ENCODE data around the gene CCL25.
"Not testable (repeated sequence)": the region's sequence is repeated elsewhere in the genome, so short reads cannot be mapped to it uniquely, and the experiment has no call there.

The CCL25 gene

GRCh38 chr19:8087876-8088275, 35.3 kb downstream of the CCL25 start:
- DNase-seq: no peak

GRCh38 chr19:8088752-8089663, 36.4 kb downstream of the CCL25 start:
- DNase-seq: no peak

- no peak for DNase-seq
These were observed 37.4 kb downstream of the CCL25 start for GRCh38 chr19:8089664-8090601.

- DNase-seq: no peak
These were observed 38.4 kb downstream of the CCL25 start for GRCh38 chr19:8090950-8091349.

- no peak for DNase-seq
These were observed 41.2 kb downstream of the CCL25 start for GRCh38 chr19:8093740-8094139.

GRCh38 chr19:8094336-8094735, 41.8 kb downstream of the CCL25 start:
- DNase-seq: no peak

GRCh38 chr19:8095354-8095886, 42.9 kb downstream of the CCL25 start:
- no peak for DNase-seq

- no peak for DNase-seq
These were observed 43.5 kb downstream of the CCL25 start for GRCh38 chr19:8096071-8096470.

GRCh38 chr19:8097198-8097597, 44.6 kb downstream of the CCL25 start:
- no peak for DNase-seq

- DNase-seq: no peak
These were observed 45.4 kb downstream of the CCL25 start for GRCh38 chr19:8097681-8098567.

- no peak for DNase-seq
These were observed 48.8 kb downstream of the CCL25 start for GRCh38 chr19:8101311-8101710.

- not testable (repeated sequence) for DNase-seq
These were observed 49.4 kb downstream of the CCL25 start for GRCh38 chr19:8101910-8102309.

- DNase-seq: no peak
These were observed 52.9 kb downstream of the CCL25 start for GRCh38 chr19:8105471-8105870.

GRCh38 chr19:8107301-8107903, 54.8 kb downstream of the CCL25 start:
- no peak for DNase-seq

- DNase-seq: no peak
These were observed 56.2 kb downstream of the CCL25 start for GRCh38 chr19:8108560-8109445.

- DNase-seq: no peak
These were observed 56.9 kb downstream of the CCL25 start for GRCh38 chr19:8109455-8109854.

GRCh38 chr19:8109890-8110662, 57.5 kb downstream of the CCL25 start:
- DNase-seq: no peak

- no peak for DNase-seq
These were observed 58.4 kb downstream of the CCL25 start for GRCh38 chr19:8110931-8111330.

- DNase-seq: no peak
These were observed 58.8 kb downstream of the CCL25 start for GRCh38 chr19:8111376-8111775.
